ENCODE measurements around the gene UST.
"Not testable (repeated sequence)": the region's sequence is repeated elsewhere in the genome, so short reads cannot be mapped to it uniquely, and the experiment has no call there.

Gene UST

DNA sequence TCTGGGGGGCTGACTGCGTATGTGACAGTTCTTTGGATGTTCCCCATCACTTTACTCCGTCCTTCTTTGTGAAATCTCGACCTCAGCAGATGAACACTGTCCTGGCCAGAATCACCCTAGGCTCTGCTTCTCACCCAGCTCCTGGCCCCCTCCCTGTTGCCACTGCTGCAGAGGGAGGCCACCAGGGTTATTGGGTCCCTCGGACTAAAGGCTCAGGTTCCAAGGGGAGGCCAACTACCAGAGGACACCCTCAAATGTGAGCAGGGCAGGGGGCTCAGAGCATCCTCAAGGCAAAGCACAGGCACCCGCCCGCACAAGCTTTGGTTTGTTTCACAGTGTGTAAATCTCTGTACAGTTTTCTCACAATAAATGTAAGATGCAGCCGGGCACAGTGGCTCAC is 269.9 kb downstream of the UST start:
- no peak for DNase-seq

DNA sequence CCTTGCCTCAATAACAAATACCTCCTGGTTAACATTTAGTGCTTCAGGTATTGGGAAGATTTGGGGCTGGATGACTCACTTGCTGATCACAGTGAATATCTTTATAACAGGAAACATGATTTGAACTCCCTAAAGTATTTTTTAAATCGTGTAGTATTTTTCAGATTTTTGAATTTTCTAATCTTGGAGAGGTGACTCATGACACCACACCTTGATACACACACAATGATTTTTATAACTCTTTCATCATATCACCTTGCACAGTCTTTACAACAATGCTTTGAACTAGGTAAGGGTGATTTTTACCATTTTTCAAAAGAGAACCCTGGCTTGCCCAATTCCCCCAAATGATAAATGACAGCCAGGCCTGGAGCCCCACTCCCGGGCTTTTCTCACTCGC is 273.5 kb downstream of the UST start:
- DNase-seq: no peak

DNA sequence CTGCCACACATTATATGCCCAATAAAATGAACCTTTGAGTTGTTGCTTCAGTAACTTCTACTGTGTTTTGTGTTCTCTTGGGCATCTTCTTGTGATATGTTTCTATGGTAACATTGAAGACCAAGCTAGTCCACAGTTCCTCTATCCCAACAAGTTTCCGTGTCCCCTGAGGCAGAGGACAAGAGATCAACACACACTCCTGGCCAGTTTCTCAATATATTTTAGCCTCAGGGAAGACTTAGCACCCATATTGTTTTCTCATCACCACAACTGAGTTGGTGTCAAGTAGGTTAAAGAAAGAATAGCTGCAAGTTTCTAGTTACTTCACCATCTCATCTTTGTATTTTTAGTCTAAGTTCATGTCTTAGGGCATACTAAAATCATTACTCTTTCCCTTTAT is 277.5 kb downstream of the UST start:
- no peak for DNase-seq

DNA sequence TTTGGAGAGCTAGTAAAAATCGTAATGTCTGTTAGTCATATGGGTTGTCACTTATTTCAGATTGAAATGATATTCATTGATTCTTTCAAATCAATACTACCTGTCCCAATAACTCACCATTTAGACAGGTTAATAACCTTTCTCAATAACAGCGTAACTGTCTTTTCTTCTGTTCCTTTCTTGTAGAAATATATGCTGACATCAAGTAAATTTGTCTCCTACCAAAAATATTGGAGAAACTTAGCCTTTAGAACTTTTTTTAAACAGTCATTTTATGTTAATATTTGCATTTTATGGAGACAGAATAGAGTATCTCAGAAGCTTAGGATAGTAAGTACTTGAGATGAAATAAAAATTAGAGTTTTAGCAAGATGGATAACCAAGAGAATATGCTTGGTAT is 278.2 kb downstream of the UST start:
- no peak for DNase-seq

DNA sequence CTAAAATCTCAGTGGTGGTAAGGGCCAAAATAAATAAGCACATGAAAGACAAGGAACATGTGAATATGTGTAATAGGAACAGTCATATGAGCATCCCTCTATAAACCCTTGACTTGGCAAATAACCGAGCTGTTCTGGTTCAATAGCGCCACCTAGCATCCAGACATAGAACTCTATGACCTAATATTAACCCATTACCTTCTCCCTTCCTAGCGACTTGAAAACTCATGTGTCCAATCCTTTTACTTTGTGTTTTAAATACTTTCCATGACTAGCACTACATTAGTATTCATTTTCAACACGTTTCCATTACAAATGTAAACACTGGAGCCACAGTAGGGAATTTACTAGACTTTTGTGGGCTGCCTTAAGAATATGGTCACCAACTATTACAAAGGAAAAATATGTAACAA is 279.7 kb downstream of the UST start:
- DNase-seq: peak; percentile 22

DNA sequence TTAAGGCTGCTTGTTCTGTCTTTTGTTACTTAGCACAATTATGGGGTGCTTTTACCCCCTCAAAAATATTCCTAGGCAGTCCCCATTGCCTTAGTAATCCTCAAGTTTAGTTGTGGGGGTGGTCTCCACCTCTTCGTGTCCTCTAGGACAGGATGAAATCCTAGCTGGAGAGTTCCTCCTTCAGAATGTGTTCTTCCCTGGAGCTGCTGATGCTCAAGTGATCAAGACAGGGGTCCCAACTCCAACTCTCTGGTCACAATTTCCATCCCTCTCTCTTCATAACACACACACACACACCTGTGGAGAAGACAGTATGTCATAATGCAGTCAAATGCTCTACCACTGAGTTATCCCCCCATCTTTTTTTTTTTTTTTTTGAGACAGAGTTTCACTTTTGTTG is 280.7 kb downstream of the UST start:
- no peak for DNase-seq

DNA sequence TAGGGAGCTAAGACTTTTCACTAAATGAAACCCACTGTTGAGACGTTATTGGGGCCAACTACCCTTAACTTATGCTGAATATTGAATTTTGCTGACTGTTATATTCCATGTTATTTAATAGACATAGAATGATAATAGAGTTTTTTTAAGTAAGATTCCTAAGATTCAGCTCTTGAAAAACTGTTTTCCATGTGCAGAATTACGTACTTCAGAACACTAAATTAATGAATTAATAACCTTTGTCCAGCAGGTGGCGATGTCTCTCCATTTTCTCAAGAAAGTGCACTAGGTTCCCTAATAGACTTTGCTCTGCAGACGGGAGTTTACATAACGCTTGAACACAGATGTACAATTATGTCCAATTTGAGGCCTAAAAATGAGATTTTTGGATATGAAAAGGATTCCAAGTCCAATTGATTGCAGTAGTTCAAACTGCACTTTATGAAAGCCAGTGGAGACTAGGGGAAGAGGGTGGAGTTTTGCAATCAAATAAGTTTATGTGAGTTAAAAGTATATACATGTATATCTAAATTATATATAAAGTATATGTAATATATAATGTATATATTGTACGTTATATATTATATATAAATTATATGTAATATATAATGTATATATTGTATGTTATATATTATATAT is 282.1 kb downstream of the UST start:
- peak; percentile 8 for DNase-seq

DNA sequence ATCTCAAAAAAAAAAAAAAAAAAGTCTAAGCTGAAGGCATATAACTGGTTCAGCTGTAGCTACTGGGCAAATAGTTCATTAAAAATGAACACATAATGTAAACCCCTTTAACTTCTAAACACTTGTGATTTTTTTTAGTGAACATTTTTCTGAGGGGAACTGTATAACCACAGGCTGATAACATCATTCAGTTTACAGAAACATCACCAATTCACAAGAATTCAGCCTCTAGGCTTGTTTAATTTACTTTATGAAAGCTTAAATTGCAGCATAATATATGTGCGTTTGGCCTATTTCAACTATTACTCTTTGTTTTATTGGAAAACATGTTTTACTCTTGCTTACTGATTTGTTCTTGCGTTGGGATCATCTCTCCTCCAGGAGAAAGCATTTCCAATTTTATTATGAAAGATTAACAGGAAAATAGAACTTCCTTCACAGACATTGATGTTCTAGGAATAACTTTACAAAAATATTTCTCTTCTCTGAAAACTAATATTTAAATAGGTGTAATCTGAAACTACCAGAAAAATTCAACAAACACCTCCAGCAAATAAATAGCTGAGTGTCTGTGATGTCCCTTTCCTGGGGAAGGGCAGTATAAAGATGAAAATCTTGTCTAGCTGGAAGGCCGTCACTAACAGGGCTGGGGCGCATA is 284.5 kb downstream of the UST start:
- no peak for DNase-seq

DNA sequence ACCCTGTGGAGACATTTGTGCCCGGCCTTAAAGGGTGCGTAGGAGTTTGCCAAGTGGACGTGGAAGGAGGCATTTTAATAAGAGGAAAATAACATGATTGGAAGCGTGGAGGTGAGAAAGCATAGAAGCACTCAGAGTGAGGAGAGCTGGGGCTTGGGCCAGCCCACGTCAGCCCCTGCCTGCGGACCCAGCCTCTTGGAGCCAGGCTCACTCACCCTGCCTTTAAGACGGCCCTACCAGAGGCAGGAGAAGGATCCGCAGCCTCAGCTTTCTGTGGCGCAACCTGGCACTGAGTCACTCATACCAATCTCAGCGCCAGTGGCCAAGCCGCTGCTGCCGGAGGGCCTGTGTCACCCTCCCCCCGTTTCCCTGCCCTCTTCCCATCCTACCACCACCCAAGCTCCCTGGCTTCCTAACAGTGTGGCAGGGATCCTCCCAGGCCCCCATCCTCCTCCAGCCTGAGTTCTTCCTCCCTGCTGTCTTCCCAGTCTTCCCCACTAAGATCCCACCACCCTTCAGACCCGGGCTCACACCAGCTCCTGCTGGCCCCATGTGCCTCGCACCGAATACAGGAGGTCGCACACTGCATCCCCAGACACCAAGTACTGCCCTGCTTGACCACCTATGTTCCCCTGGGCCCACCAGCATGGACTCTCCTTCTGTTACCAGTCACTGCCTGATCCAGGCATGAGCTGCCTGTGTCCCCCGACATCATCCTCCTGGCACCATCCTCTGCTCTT is 285.2 kb downstream of the UST start:
- no peak for DNase-seq

DNA sequence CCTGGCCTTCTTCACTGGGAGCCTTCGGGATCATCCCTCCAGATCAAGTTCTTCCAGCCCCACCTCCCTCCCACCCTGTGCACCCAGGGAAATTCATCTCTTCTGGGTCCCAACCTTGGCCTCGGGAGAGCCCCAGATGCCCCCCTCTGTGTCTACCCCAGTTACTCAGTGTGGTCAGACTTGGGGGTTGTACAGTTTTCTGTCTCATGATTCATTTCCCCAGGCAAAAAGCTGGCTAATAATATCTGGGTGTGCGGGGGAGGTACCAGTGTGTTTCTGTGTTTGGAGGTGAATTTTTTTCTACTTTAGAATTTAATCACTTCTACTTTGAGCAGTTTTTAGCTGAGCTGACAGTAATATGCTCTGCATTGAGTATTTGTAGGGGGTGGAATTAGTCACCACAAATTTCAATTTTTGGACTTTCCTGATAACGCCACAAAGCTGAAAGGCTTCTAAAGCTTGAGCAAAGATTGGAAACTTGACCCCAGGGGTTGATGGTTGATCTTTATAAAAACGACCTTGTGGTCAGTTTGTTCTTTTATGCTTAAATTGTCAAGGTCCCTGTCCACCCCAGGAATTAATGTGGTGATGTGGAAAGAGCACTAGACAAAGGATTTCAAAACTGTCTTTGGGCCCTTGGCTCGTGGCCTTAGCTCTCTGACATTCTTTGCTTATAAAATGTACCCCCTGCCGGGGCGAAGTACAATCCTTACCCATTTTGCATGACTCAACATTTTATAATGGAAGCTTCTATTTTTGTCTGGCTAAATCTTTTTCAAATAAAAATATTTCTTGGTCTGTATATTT is 286.0 kb downstream of the UST start:
- DNase-seq: no peak

DNA sequence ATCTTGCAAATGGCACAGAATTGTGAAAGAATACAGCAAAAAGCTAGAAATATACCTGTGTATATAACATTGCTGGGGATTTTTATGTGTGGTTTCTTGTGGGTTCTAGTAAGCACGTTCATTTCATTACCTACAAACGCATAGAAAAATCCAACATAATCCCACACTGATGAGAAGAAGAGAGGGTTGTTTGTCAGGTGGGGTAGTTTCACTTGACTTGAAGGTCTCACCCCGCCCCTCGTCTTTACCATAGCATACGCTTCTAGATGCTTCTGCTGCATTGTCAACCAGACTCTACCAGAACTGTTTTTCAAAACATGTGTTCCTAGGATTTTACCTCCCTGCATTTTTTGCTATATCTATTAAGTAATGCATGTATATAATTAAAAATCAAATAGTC is 286.6 kb downstream of the UST start:
- DNase-seq: no peak

DNA sequence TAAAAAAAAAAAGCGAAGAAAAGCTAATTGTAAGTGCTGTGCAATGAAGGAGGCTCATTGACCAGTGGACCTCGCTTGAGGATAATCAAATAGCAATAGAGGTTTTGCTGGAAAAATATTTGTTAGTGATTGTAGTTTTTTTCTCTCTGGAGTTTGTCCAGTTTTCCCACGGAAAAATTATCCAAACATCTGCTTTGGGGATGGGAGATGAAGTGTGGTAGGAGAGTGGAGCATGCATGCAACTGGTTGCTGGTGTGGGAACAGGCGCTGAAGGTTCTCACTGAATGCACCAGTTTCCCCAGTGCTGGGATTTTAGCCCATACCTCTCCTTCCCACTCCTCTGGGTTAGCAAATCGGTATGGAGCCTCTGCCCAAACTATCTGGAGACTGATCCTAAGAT is 288.9 kb downstream of the UST start:
- DNase-seq: no peak

DNA sequence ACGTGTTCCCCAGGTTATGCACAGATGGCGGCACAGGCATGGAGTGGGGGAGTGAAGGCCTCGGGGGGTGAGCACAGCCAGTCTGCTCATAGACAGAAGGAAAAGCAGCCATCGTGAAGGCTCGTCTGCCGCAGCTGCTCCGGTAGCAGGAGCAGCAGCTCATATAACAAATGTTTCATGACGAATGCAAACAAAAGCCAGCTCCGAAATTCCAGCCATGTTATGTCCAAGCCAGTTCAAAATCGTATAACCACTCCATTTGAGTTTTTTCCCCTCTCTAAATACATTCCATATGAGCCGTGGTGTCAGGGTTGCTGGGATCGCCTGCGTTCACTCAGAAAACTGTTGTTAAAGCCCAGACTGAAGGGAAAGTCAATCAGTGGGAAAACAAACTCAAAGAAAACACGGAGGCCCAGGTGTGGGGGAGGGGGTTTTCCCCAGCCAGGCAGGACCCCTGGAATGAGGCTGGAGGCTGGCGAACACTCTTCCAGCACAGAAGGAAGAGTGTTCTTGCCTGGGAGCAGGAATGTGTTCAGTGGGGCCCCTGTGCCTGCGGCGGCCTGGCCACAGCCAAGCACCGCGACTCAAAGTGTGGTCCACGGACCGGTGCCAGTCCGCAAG is 290.3 kb downstream of the UST start:
- DNase-seq: no peak

DNA sequence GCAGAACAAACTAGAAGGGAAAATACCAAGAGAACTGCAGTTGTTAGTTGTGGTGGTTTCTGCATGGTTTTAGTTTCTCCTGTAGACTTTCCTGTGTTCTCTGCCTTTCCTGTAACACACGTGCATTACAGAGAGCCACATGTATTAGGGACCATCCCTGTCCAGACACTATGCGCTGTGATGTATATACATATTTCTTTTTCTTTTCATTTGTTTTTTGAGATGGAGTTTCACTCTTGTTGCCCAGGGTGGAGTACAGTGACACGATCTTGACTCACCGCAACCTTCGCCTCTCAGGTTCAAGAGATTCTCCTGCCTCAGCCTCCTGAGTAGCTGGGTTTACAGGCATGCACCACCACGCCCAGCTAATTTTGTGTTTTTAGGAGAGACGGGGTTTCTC is 292.2 kb downstream of the UST start:
- not testable (repeated sequence) for DNase-seq

DNA sequence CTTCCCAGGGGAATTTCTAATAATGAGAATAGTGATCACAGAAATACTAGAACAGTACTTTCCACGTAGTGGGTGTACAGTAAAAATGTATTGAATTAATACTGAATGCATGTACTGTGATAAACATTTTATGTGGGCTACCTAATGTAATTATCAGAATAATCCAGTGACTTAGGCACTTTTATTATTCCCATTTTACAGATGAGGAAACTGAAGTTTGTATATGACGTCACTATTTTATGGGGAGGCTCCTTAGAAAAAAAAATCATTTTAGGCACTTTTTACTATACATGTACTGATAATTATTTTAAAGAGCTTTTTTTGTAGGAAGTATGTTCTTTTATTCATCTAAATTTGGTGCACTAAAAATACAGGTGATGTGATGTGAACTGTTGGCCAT is 295.1 kb downstream of the UST start:
- DNase-seq: no peak

DNA sequence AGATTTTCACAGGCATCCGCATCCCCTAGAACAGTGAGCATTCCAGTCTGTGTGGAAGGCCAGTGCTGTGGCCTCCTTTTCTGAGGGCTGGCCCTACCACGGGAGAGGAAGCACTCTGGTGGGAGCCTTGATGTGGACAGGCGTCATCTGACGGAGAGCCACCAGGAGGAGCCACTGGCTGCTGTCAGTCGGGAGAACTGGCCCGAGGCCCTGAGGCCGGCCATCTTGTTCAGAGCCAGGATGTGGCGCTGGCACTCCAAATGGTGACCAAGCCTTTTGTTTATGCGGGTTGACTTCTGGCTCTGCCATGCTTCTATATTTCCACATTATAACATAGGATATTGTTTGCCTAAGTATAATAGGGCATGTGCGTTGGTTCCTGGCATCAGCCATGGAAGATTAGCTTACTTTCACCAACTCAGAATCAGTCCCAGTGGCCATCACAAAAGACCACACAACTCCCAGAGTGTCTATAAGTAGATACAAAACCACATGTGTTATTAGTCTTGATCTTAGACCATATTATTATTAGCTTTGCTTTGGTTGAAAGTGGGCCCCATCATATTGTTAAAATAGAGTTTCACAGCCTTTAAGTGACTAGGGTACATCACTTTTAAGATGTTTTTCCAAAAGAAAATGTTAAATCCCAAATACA is 296.8 kb downstream of the UST start:
- no peak for DNase-seq

DNA sequence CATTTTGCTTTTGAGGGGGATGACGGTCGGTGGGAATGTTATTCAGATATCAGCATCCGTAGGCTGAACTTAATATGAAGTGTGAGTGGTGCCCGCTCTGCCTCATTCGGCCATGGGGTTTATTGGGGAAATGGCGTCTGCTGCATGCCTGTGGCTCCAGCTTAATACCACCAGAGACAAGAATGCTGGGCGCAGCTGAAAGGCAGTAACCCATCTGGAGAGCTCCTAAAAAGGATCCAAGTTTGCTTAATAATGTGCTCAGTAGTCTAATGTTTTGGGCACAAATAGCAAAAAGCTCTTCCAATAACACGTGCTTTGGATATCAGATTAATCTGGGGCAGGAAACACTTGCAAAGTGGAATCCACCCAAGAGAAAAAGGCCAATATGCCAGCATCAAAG is 297.7 kb downstream of the UST start:
- no peak for DNase-seq

DNA sequence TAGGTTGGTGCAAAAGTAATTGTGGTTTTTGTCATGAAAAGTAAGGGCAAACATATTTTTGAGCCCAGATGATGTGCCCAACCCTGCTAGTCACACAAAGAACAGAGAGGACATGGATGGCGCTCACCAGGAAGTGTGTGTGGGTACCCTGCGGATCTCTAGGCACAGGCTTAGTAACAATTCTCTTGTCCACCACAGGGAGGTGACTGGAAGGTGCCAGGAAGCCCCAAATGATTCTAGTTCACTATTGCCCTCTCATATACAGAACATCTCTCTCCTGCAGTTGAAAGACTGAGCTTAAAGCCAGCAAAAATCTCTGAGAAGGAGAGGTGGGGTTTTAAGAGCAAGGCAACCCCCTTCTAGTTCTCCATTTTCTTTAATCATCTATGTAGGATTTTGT is 298.6 kb downstream of the UST start:
- no peak for DNase-seq

DNA sequence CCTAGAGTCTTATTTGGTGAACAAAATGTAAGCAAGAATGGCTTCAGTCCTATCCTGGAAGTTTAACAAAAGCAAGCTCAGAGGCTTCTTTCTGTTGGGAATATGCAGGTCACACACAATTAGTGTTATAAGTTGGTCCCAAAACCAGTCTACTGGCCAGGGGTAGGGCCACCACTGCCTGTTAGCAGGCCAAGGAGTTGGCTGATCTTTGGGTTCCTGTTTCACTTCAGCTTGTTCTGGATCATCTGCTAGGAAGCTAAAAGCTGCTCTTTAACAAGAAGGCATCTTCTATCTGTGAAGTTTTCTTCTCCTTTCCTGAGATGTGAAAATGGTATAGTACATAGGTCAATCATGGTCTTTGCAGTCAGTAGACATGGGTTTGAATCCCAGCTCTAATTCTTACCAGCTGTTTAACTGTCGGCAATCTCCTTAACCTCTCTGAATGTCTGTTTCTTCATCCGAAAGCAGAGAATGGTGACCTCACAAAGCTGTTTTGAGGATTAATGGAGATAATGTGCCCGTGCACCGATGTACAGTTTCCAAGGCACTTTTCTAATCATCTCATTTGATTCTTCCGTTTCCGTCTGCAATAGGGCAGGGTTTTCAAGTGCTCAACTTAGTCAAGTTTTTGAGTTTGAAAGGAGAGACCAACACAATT is 299.5 kb downstream of the UST start:
- DNase-seq: no peak

DNA sequence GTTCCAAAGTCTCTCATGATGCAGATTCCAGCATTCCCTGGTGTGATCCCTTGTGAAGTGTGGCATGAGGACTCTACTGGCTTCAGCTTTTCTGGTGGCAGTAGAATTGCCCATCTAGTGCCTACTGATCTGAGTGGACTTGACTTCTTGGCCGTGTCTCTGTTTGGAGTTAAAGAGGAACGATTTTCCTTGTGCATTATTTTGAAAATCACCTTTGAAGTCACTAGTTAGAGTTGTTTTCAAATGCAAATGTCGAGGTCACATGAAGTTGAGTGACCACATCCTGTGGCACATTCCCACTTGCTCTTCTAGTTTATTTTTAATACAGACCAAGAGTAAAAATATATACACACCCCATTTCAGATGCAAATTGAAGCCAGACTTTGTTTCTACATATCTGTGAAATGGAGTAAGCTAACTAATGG is 300.0 kb downstream of the UST start:
- DNase-seq: no peak

DNA sequence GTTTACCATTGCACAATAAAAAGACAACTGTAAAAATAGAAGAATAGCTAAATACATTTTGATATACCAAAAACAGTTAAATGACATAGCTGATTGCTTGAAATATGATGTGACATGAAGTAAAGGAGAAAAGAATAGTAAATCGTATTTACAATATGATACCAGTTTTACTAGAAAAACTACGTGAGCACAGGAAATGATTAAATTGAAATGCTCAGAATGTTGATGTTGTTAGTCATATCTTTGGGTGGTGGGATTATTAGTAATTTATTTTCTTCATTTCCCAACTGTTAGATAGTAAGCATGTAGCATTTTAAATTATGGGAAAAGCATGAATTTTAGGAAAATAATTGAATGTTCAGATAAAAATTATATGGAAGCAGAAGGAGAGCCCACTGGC is 302.4 kb downstream of the UST start:
- no peak for DNase-seq

DNA sequence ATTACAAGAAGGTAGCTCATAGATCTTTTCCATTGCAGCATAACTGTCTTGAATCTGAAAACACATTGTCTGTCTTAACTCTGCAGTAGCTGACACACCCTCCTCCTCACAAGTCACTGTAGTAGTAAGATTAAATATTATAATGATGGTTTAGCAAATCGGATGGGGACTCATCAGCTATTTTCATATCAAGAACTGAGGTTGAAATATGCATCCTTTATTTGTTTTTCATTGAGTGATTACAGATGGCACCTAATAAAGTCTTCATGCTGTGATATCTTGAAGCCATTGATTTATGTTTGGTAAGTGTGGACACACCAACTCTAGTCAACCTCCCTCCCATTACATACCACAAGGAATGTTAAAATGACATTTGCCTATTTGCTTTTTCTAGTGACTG is 303.3 kb downstream of the UST start:
- no peak for DNase-seq

Data from NCI-H2029 treated with DMSO at 0.1 percent for 48 hours (cell line).